ENCODE data around the gene CAPZB.
A peak's percentile ranks its signal among the peaks of the same experiment; 100 is the strongest.

CAPZB gene

GRCh38 chr1:19496527-19496874 lies 11.2 kb upstream of the CAPZB start:
- DNase-seq = no peak

- no peak for DNase-seq
Measured at GRCh38 chr1:19495799-19496526, 10.6 kb upstream of the CAPZB start.

GRCh38 chr1:19495000-19495656 lies 9.8 kb upstream of the CAPZB start:
- DNase-seq = no peak

GRCh38 chr1:19493547-19493946 lies 8.2 kb upstream of the CAPZB start:
- no peak for DNase-seq

- DNase-seq = no peak
Measured at GRCh38 chr1:19489996-19490395, 4.7 kb upstream of the CAPZB start.

GRCh38 chr1:19488136-19488535 lies 2.8 kb upstream of the CAPZB start:
- peak; percentile 22 for DNase-seq

- no peak for DNase-seq
Measured at GRCh38 chr1:19484798-19485361, 459 bp downstream of the CAPZB start.

- DNase-seq = peak; percentile 36
Measured at GRCh38 chr1:19484338-19484797, 971 bp downstream of the CAPZB start.

- DNase-seq = no peak
Measured at GRCh38 chr1:19483691-19484090, 1.6 kb downstream of the CAPZB start.

- DNase-seq = no peak
Measured at GRCh38 chr1:19483261-19483660, 2.1 kb downstream of the CAPZB start.

- no peak for DNase-seq
Measured at GRCh38 chr1:19481826-19482398, 3.4 kb downstream of the CAPZB start.

GRCh38 chr1:19480282-19480681 lies 5.1 kb downstream of the CAPZB start:
- DNase-seq = no peak

GRCh38 chr1:19479351-19480120 lies 5.8 kb downstream of the CAPZB start:
- no peak for DNase-seq

- DNase-seq = no peak
Measured at GRCh38 chr1:19478322-19478721, 7.0 kb downstream of the CAPZB start.

- peak; percentile 17 for DNase-seq
Measured at GRCh38 chr1:19477284-19478249, 7.8 kb downstream of the CAPZB start.

GRCh38 chr1:19476450-19477190 lies 8.7 kb downstream of the CAPZB start:
- no peak for DNase-seq

- DNase-seq = no peak
Measured at GRCh38 chr1:19475296-19475695, 10.0 kb downstream of the CAPZB start.

GRCh38 chr1:19472174-19472573 lies 13.2 kb downstream of the CAPZB start:
- no peak for DNase-seq

- DNase-seq = no peak
Measured at GRCh38 chr1:19469004-19469403, 16.3 kb downstream of the CAPZB start.

- peak; percentile 59 for DNase-seq
Measured at GRCh38 chr1:19468397-19468956, 16.9 kb downstream of the CAPZB start.
